Activated gamma-delta T cell treated with anti-CD3 and anti-CD28 coated beads, Interleukin-2, amount 50 U/mL, for 16 hours (primary cell): Measurements from ENCODE around the gene ARMH3.
"Not testable (repeated sequence)": the region's sequence is repeated elsewhere in the genome, so short reads cannot be mapped to it uniquely, and the experiment has no call there.

Experiments
- DNase-seq: peaks from one replicate; pipeline ENCODE4 v3.0.0-alpha.2; 2020; ENCODE audit warnings: low read depth

The ARMH3 gene

GRCh38 chr10:101980677-101981076 lies 75.3 kb downstream of the ARMH3 start:
- not testable (repeated sequence) for DNase-seq

GRCh38 chr10:101974091-101974971 lies 81.6 kb downstream of the ARMH3 start:
- no peak for DNase-seq

DNA sequence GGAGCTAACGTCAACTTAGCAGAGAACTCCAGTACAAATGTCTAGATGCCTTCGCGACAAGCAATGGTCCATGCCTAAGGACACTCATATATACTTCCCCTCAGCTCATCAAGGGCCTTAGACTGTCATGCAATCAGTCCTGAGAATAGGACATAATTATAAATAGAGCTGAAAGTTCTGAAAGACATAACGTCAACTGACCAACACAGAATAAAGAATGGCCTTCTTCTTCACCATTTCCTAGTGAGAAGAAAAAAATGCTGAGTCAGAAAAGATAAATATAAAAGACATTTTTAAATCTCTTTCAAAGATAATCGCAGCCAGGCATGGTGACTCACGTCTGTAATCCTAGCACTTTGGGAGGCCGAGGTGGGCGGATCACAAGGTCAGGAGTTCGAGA lies 83.2 kb downstream of the ARMH3 start:
- no peak for DNase-seq

- DNase-seq, result no peak
Observed at GRCh38 chr10:101969412-101969922, 86.5 kb downstream of the ARMH3 start.

GRCh38 chr10:101968940-101969321 lies 87.0 kb downstream of the ARMH3 start:
- DNase-seq, result no peak

DNA sequence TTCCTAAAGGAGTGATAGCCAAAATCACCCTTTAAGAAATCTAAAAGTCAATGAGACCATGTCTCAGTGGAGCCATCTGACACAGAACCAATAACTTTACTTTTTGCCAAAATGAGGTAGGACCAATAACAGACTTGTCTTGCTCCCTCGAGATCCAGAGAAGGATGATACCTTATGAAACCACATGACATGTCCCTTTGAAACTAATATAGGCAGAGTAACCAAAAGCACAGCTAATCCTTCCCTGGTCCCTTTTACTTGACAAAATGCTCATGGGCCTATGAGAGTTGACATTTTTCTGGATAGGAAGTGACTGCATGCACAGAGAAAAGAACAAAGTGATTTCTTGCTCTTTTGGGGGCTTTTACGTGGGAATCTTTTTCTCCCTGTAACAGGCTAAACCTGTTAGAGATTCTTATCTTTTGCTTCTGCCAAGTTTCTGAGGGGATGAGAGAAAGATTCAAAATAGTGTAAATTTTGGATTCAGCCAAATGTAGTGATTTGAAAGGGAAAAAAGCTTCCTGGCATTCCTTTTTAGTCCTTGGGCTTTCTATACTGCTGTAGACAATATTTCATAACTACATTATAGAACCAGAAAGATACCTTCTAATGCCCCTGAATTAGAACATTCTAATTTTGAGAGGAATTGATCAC lies 87.6 kb downstream of the ARMH3 start:
- DNase-seq, result no peak

- no peak for DNase-seq
Observed at GRCh38 chr10:101967713-101968112, 88.3 kb downstream of the ARMH3 start.

DNA sequence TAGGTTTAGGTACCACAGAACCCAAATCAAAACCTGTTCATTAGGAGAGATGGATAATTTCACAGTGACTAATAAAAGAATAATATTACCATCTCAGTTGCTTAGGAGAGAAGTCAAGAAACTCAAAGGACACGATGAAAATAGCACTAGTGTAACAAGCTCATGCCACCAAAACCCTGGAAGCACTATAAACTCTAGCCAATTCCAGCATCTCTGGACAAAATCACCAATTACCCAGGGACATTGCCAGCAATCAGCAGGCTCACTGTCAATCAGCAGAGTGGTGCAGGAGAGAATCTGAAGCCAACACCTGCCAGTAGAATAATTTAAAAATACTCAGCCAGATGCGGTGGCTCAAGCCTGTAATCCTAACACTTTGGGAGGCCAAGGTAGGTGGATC lies 88.9 kb downstream of the ARMH3 start:
- DNase-seq, result no peak

- no peak for DNase-seq
Observed at GRCh38 chr10:101965075-101965765, 90.8 kb downstream of the ARMH3 start.

DNA sequence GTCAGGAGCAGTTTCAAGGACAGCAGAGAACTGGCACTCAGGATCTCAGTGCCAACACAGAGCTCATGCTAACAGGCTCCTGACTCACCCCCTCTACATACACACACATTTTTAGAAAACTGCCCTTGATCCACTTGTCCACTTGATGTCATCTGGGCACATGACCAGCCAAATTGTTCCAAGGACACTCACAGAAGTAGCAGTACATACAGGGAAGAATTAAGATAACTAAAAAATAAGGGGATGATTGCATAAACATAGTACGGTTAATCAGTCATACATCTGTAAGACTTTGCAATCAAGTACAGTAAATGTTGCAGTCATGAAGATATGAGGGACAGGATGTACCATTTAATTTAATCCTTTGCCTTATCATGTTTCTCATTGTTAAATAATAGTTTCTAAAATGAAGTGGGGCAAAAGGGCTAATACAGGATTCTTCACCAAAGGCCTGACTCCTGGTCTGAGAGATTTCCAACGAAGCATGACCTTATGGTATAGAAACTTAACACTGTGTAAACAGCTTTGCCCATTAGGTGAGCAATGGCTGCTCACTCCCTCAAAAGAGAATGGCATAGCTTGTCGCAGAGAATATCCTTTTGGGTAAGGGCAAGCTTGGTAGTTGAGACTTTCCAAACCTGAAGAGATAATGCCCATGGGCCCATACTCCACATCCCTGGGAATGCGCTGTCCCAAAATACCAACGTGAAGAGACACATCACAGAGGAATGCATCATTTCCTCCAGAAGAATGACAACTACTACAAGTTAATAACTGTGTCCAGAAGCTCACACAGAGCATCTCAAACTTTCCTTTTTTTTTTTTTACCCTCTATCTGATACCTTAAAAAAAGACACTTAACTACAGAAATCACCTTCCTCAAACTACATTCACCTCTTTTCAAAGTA lies 94.1 kb downstream of the ARMH3 start:
- DNase-seq, result no peak

- no peak for DNase-seq
Observed at GRCh38 chr10:101960879-101961395, 95.0 kb downstream of the ARMH3 start.

GRCh38 chr10:101959346-101959916 lies 96.5 kb downstream of the ARMH3 start:
- no peak for DNase-seq

GRCh38 chr10:101958691-101959090 lies 97.3 kb downstream of the ARMH3 start:
- DNase-seq, result no peak

DNA sequence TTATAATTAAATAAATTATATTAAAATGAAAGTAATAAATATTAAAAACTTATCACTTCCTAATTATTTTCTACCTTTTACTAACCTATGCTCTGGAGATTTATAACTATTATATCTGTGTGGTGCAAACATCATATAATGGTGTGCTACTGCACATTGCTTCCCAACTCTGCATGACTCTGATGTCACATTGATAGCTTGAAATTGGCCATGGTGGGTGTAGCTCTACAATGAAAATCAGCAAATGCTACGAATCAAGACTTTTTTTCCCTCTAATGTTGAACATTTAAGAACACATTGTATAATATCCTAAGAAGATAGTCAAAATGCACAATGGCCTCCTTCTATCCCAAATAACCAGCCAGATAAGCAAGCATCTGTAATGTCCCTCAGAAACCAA lies 99.1 kb downstream of the ARMH3 start:
- DNase-seq, result no peak

DNA sequence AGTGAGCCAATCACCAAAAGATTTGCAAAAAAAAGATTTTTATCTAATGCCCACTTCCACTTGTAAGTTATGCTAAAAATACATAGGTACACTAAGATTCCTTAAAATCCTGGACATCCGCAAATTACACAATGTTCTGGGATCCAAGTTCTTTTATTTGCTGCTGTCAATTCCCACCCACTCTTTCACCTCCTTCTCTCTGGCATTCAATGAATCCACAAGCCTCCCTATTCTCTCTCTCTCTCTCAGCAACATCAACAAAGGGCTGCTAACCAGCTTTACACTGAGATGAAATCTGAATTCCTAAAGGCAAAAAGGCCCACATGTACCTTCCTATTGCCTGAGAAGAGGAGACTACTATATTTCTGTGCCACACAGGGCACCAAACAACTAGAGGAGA lies 99.9 kb downstream of the ARMH3 start:
- no peak for DNase-seq

DNA sequence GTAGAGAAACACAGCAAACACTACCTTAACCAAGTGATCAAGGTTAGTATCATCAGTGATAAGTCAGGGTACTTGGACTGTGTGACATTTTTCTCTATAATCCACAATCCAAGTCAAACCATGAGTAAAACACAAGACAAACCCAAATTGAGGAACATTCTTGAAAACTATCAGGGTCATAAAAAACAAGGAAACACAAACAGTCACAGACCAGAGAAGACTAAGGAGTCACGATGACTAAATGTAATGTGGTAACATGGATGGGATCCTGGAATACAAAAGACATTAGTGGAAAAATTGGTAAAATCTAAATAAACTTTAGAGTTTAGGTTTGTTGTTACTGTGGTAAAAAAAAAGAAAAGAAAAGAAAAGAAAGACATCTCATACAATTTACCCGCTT lies 103.8 kb downstream of the ARMH3 start:
- DNase-seq, result no peak

DNA sequence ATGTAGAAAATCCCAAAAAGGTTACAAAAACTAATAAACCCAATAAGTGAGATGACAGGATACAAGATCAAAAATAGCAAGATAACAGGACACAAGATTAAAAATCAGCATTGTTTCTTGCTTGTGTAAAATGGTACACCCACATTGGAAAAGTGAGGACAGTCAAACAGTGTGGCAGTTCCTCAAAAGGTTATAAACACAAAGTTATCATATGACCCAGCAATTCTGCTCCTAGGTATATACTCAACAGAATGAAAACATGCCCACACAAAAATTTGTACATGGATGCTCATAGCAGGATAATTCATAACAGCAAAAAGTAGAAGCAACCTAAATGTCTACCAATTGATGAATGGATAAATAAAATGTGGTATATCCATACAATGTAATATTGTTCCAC lies 105.8 kb downstream of the ARMH3 start:
- DNase-seq, result no peak

GRCh38 chr10:101941871-101942270 lies 114.1 kb downstream of the ARMH3 start:
- DNase-seq, result no peak

GRCh38 chr10:101940916-101941315 lies 115.1 kb downstream of the ARMH3 start:
- no peak for DNase-seq

GRCh38 chr10:101939729-101940128 lies 116.2 kb downstream of the ARMH3 start:
- DNase-seq, result no peak

GRCh38 chr10:101939008-101939648 lies 116.8 kb downstream of the ARMH3 start:
- DNase-seq, result no peak
